ENCODE data around the gene ASB2. TPM values are rescaled to one million over a fixed set of nuclear protein-coding genes. Genes with fewer than 3 reads are reported as not detected.

ASB2 gene
- total and polyA plus RNA-seq, 2 of the 4 experiments (the other 2 are of a cell fraction): 0.54 to 0.77 TPM

- Histone ChIP-seq H3K14ac (replicated peaks; ENCODE audit: low read depth, low read length) (no peak overlapping the region), H3K36me3 (ENCODE audit: control insufficient read depth, insufficient read depth, low read length) (no peaks in the 10 kb centered on the region), H2BK5ac (ENCODE audit: low read depth, low read length, poor library complexity, severe bottlenecking) (no peak overlapping the region), H3K4me2 (ENCODE audit: low read depth, low read length) (peak overlapping the region; percentile 19; the same call in 1 of the 2 replicates), H4K91ac (ENCODE audit: insufficient read depth, low read depth, low read length) (no peak overlapping the region), H3K27ac (ENCODE audit: insufficient read depth, low read length) (no peak overlapping the region), H3K4me1 (ENCODE audit: control insufficient read depth, insufficient read depth, low read length) (peaks cover 11% of the 10 kb centered on the region), H2AFZ (replicated peaks; ENCODE audit: low read length, poor library complexity) (no peak overlapping the region), H4K8ac (ENCODE audit: low read depth in 2 of 2, low read length in 2 of 2) (peak overlapping the region in 1 of 2 experiments; percentile 83; a peak in 3 of 4 replicates), H3K56ac (ENCODE audit: extremely low read depth, insufficient read depth, low read length) (no peak overlapping the region), H3K79me1 (ENCODE audit: low read depth in 1 of 2, low read length in 2 of 2) (no peaks in the 10 kb centered on the region), H3K4ac (ENCODE audit: low read depth, low read length) (no peak overlapping the region; the same call in 1 of the 2 replicates), H3K4me3 (ENCODE audit: insufficient read depth, low read depth, low read length) (no peak overlapping the region), H4K20me1 (ENCODE audit: insufficient read depth, low read length) (no peaks in the 10 kb centered on the region), H3K27me3 (ENCODE audit: control insufficient read depth, insufficient read depth, low read length) (peaks cover 2% of the 10 kb centered on the region; the same call in 1 of the 2 replicates), H3K9ac (ENCODE audit: low read depth, low read length) (0 out of 2 replicates have a peak overlapping the region, but pooled peaks have one; percentile 10), H3K9me1 (ENCODE audit: insufficient read depth, low read length) (peaks cover 8% of the 10 kb centered on the region; the same call in 1 of the 2 replicates), H2AK5ac (ENCODE audit: low read depth, low read length) (peak overlapping the region; percentile 53; the same call in 1 of the 2 replicates), H3K9me3 (ENCODE audit: control insufficient read depth, insufficient read depth, low read length) (peaks cover 2% of the 10 kb centered on the region; the same call in 1 of the 2 replicates), H3K23ac (ENCODE audit: low read depth, low read length) (no peak overlapping the region), H4K5ac (ENCODE audit: low read depth, low read length) (peak overlapping the region; percentile 14; the same call in 1 of the 2 replicates), H2AK9ac (replicated peaks; ENCODE audit: low read depth, low read length, poor library complexity) (no peak overlapping the region), H2BK20ac (ENCODE audit: low read depth, low read length) (no peak overlapping the region), H3K18ac (ENCODE audit: low read depth, low read length) (peak overlapping the region; percentile 23; the same call in 1 of the 2 replicates), H2BK15ac (ENCODE audit: low read depth, low read length) (0 out of 3 replicates have a peak overlapping the region, but pooled peaks have one; percentile 13), H2BK120ac (ENCODE audit: low read depth, low read length) (peak overlapping the region; percentile 82; the same call in 1 of the 2 replicates)
- ATAC-seq (ENCODE audit: low read depth): peak; percentile 30
- TF ChIP-seq RFX5 (IDR thresholded peaks at IDR 0.05; ENCODE audit: low read depth, low read length) (no peak), CEBPB (IDR thresholded peaks at IDR 0.05; ENCODE audit: low read depth, low read length) (no peak), SMC3 (IDR thresholded peaks at IDR 0.05; ENCODE audit: low read depth, low read length) (no peak), RCOR1 (IDR thresholded peaks at IDR 0.05; ENCODE audit: insufficient replicate concordance, low read length) (no peak), NFE2L2 (IDR thresholded peaks at IDR 0.05; ENCODE audit: low read depth, low read length) (no peak), MXI1 (IDR thresholded peaks at IDR 0.05; ENCODE audit: borderline replicate concordance, low read depth, low read length) (no peak), POLR2A (IDR thresholded peaks at IDR 0.05; ENCODE audit: low read depth, low read length) (no peak), BHLHE40 (IDR thresholded peaks at IDR 0.05; ENCODE audit: low read depth, low read length) (no peak), MAFK (IDR thresholded peaks at IDR 0.05; ENCODE audit: low read depth, low read length) (no peak), RAD21 (IDR thresholded peaks at IDR 0.05; ENCODE audit: low read length) (no peak), CTCF (conservative IDR thresholded peaks at IDR 0.05; ENCODE audit: low read depth, low read length) (no peak)
- dilution Hi-C loops (cut with HindIII; ENCODE audit: low sequenced_read_pairs, unreplicated experiment): no loop called here
- DNase-seq: no peak
- intact Hi-C loops (cut with micrococcal nuclease): no loop called here
- in situ Hi-C loops (cut with MboI; ENCODE audit: low sequenced_read_pairs): no loop called here
- BruUV-seq (replicated peaks): no TSS peak
- ChIA-PET CTCF (interaction anchor here (0.9 kb wide), 2 partner anchors 36 kb away, joined by 3 read pairs; no protein-coding TSS in a partner anchor), POLR2A (ENCODE audit: unreplicated experiment) (no interaction called here)
- WGBS, 2 experiments (ENCODE audit: extremely low coverage in 2 of 2, insufficient read length in 1 of 2): 79% methylated on average over 2 of the region's 9 CpGs; no CpG with 5 or more reads in 1 of the 2 experiments
Measured at GRCh38 chr14:93975791-93976476, 436 bp downstream of the ASB2 start.

Data from IMR-90 (cell line).